OCI-LY7 (cell line): ENCODE measurements around the gene NEO1.

Experiments
- CTCF ChIP-seq: fragments of 200-600 bp; sonication (generic); conservative IDR thresholded peaks from 2 replicates; pipeline ENCODE4 v1.5.1; 2014; ENCODE audit warnings: mild to moderate bottlenecking, antibody characterized with exemption, low read length, moderate library complexity, mixed read lengths
- EZH2phosphoT487 ChIP-seq: fragments of 200-600 bp; sonication (generic); IDR thresholded peaks from 2 replicates; pipeline ENCODE4 v1.6.1; 2018; ENCODE audit warnings: low read depth, borderline replicate concordance, mild to moderate bottlenecking, mixed run types, antibody characterized with exemption, low read length, moderate library complexity, mixed read lengths

GRCh38 chr15:73331501-73331900, 279.2 kb downstream of the NEO1 start:
- no peak for TF ChIP-seq CTCF
- TF ChIP-seq EZH2phosphoT487 = no peak
